ENCODE results near the gene AFAP1L2.

DNA sequence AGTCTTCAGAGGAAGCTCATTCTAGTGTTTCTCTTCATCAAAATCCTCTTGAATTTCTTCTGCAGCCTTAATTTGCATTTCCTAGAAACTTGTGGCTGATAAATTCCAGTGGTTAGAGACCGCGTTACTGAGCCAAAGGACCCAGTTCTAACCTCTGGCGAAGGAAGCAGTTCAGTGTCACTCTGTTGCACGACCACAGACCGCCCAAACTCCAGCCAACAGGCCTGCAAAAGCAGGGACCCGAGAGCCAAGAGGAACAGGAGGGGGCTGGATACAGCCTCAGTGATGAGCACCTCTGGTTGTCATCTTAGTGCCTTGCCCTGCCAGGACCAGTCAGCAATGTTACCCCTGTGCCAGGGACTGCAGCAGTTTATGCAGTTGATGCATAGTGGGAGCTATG is 70.0 kb downstream of the AFAP1L2 start:
- TF ChIP-seq, protein P1, sequence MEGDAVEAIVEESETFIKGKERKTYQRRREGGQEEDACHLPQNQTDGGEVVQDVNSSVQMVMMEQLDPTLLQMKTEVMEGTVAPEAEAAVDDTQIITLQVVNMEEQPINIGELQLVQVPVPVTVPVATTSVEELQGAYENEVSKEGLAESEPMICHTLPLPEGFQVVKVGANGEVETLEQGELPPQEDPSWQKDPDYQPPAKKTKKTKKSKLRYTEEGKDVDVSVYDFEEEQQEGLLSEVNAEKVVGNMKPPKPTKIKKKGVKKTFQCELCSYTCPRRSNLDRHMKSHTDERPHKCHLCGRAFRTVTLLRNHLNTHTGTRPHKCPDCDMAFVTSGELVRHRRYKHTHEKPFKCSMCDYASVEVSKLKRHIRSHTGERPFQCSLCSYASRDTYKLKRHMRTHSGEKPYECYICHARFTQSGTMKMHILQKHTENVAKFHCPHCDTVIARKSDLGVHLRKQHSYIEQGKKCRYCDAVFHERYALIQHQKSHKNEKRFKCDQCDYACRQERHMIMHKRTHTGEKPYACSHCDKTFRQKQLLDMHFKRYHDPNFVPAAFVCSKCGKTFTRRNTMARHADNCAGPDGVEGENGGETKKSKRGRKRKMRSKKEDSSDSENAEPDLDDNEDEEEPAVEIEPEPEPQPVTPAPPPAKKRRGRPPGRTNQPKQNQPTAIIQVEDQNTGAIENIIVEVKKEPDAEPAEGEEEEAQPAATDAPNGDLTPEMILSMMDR (IDR thresholded peaks at IDR 0.05; ENCODE audit: low read depth, low read length), result no peak
- TF ChIP-seq EZH2phosphoT487 (IDR thresholded peaks at IDR 0.05; ENCODE audit: low read depth), result no peak
